Mesendoderm (in vitro differentiated cells): ENCODE results near the gene PMPCB.

Experiments
- DNase-seq: peaks from one replicate; pipeline ENCODE4 v3.0.0; 2013
- H2AK5ac ChIP-seq: 2 replicates; pipeline ENCODE4 v1.6.1; 2013; ENCODE audit warnings: low read length, inconsistent platforms
- H2BK120ac ChIP-seq: 2 replicates; pipeline ENCODE4 v1.6.1; 2013; ENCODE audit warnings: low read depth, mild to moderate bottlenecking, low read length, moderate library complexity, mixed read lengths
- H2BK15ac ChIP-seq: replicated peaks from 2 replicates; pipeline ENCODE4 v1.6.1; 2013; ENCODE audit warnings: low read depth, mild to moderate bottlenecking, moderate library complexity
- H2BK5ac ChIP-seq: 2 replicates; pipeline ENCODE4 v1.6.1; 2013; ENCODE audit warnings: low read length, inconsistent platforms
- H3K18ac ChIP-seq: 2 replicates; pipeline ENCODE4 v1.6.1; 2013; ENCODE audit warnings: mild to moderate bottlenecking, low read length, mixed read lengths
- H3K23ac ChIP-seq: one replicate; pipeline ENCODE4 v1.6.1; 2013; ENCODE audit warnings: low read length
- H3K27ac ChIP-seq: 2 replicates; pipeline ENCODE4 v1.5.1; 2013; ENCODE audit warnings: low read depth, mild to moderate bottlenecking, inconsistent platforms, low read length, moderate library complexity
- H3K27me3 ChIP-seq: 2 replicates; pipeline ENCODE4 v1.6.1; 2013; ENCODE audit warnings: low read length, control low read depth, mild to moderate bottlenecking, inconsistent platforms; ENCODE audit not compliant: insufficient read depth, poor library complexity
- H3K36me3 ChIP-seq: 2 replicates; pipeline ENCODE4 v1.6.1; 2013; ENCODE audit warnings: low read length, inconsistent platforms; ENCODE audit not compliant: control insufficient read depth, insufficient read depth
- H3K4ac ChIP-seq: one replicate; pipeline ENCODE4 v1.6.1; 2013; ENCODE audit warnings: low read depth, mild to moderate bottlenecking, low read length, moderate library complexity
- H3K4me1 ChIP-seq: 2 replicates; pipeline ENCODE4 v1.6.1; 2013; ENCODE audit warnings: low read depth, low read length, inconsistent platforms; ENCODE audit not compliant: control insufficient read depth
- H3K4me2 ChIP-seq: 2 replicates; pipeline ENCODE4 v1.6.1; 2013; ENCODE audit warnings: low read length
- H3K4me3 ChIP-seq: 2 replicates; pipeline ENCODE4 v1.5.1; 2013; ENCODE audit warnings: mild to moderate bottlenecking, low read length
- H3K56ac ChIP-seq: one replicate; pipeline ENCODE4 v1.6.1; 2013; ENCODE audit warnings: low read length
- H3K79me1 ChIP-seq: 2 replicates; pipeline ENCODE4 v1.6.1; 2013; ENCODE audit warnings: low read length, inconsistent platforms
- H3K79me2 ChIP-seq: 2 replicates; pipeline ENCODE4 v1.6.1; 2013; ENCODE audit warnings: mild to moderate bottlenecking, low read length; ENCODE audit not compliant: control insufficient read depth, insufficient read depth
- H3K9ac ChIP-seq: 2 replicates; pipeline ENCODE4 v1.6.1; 2013; ENCODE audit warnings: low read length, inconsistent platforms
- H4K5ac ChIP-seq: one replicate; pipeline ENCODE4 v1.6.1; 2013; ENCODE audit warnings: low read length
- H4K8ac ChIP-seq: one replicate; pipeline ENCODE4 v1.6.1; 2013; ENCODE audit warnings: low read depth, mild to moderate bottlenecking, control low read depth, low read length, moderate library complexity
- WGBS: extraction: QIAGEN DNeasy Blood & Tissue Kit; methylation state at CpG from one replicate; pipeline ENCODE4 v1.1.7; 2013; ENCODE audit warnings: low lambda C conversion rate, missing lambda C conversion rate; ENCODE audit not compliant: insufficient coverage; ENCODE audit errors: extremely low coverage; 5-methylcytosine and 5-hydroxymethylcytosine counted together

Gene PMPCB

GRCh38 chr7:103314852-103315251 is 17.6 kb downstream of the PMPCB start:
- Histone ChIP-seq H3K23ac (no peak overlapping the region), H2BK15ac (no peak overlapping the region), H3K4me2 (no peak overlapping the region), H4K5ac (no peak overlapping the region), H3K36me3 (peaks cover 3% of the 10 kb centered on the region), H3K9ac (no peak overlapping the region), H3K56ac (no peak overlapping the region), H3K79me1 (no peaks in the 10 kb centered on the region), H3K4me1 (no peaks in the 10 kb centered on the region), H3K4me3 (no peak overlapping the region), H3K27me3 (no peaks in the 10 kb centered on the region), H3K18ac (no peak overlapping the region), H2BK120ac (no peak overlapping the region), H4K8ac (no peak overlapping the region), H3K27ac (no peak overlapping the region), H2AK5ac (no peak overlapping the region), H2BK5ac (no peak overlapping the region), H3K4ac (no peak overlapping the region), H3K79me2 (no peaks in the 10 kb centered on the region)
- WGBS: no CpG with 5 or more reads among the region's 2 CpGs
- DNase-seq: no peak

GRCh38 chr7:103316380-103316941 is 19.2 kb downstream of the PMPCB start:
- Histone ChIP-seq H3K79me1 (no peaks in the 10 kb centered on the region), H3K36me3 (peaks cover 3% of the 10 kb centered on the region), H3K56ac (no peak overlapping the region), H3K4me2 (no peak overlapping the region), H2BK120ac (no peak overlapping the region), H2BK5ac (no peak overlapping the region), H3K4ac (no peak overlapping the region), H3K4me3 (no peak overlapping the region), H3K18ac (no peak overlapping the region), H3K4me1 (no peaks in the 10 kb centered on the region), H2AK5ac (no peak overlapping the region), H4K8ac (no peak overlapping the region), H2BK15ac (no peak overlapping the region), H3K9ac (no peak overlapping the region), H4K5ac (no peak overlapping the region), H3K79me2 (no peaks in the 10 kb centered on the region), H3K23ac (no peak overlapping the region), H3K27me3 (no peaks in the 10 kb centered on the region), H3K27ac (no peak overlapping the region)
- DNase-seq: no peak
- WGBS: no CpG with 5 or more reads among the region's 2 CpGs

GRCh38 chr7:103317009-103317408 is 19.8 kb downstream of the PMPCB start:
- H2BK5ac ChIP-seq: no peak overlapping the region
- H3K4me2 ChIP-seq: no peak overlapping the region
- no peaks in the 10 kb centered on the region for H3K27me3 ChIP-seq
- H3K36me3 ChIP-seq: peaks cover 3% of the 10 kb centered on the region
- H3K27ac ChIP-seq: no peak overlapping the region
- no peak overlapping the region for H4K8ac ChIP-seq
- H3K4ac ChIP-seq: no peak overlapping the region
- no peak for DNase-seq
- no peak overlapping the region for H3K18ac ChIP-seq
- no peaks in the 10 kb centered on the region for H3K4me1 ChIP-seq
- H2BK120ac ChIP-seq: no peak overlapping the region
- H2AK5ac ChIP-seq: no peak overlapping the region
- no peak overlapping the region for H3K56ac ChIP-seq
- no peak overlapping the region for H4K5ac ChIP-seq
- H3K79me2 ChIP-seq: no peaks in the 10 kb centered on the region
- no peak overlapping the region for H3K23ac ChIP-seq
- no peak overlapping the region for H3K9ac ChIP-seq
- no peaks in the 10 kb centered on the region for H3K79me1 ChIP-seq
- H3K4me3 ChIP-seq: no peak overlapping the region
- H2BK15ac ChIP-seq: no peak overlapping the region

GRCh38 chr7:103325744-103326143 is 28.5 kb downstream of the PMPCB start:
- no peaks in the 10 kb centered on the region for H3K4me1 ChIP-seq
- H3K9ac ChIP-seq: no peak overlapping the region
- no peaks in the 10 kb centered on the region for H3K79me2 ChIP-seq
- H2BK5ac ChIP-seq: no peak overlapping the region
- WGBS: no CpG with 5 or more reads among the region's 8 CpGs
- no peak overlapping the region for H3K23ac ChIP-seq
- no peak overlapping the region for H2BK15ac ChIP-seq
- H4K5ac ChIP-seq: no peak overlapping the region
- no peak overlapping the region for H3K4me3 ChIP-seq
- no peak overlapping the region for H4K8ac ChIP-seq
- H3K27me3 ChIP-seq: no peaks in the 10 kb centered on the region
- peaks cover 3% of the 10 kb centered on the region for H3K79me1 ChIP-seq
- no peak overlapping the region for H3K27ac ChIP-seq
- H3K18ac ChIP-seq: no peak overlapping the region
- H3K36me3 ChIP-seq: peaks cover 4% of the 10 kb centered on the region
- H3K4ac ChIP-seq: no peak overlapping the region
- H3K4me2 ChIP-seq: no peak overlapping the region
- no peak overlapping the region for H2BK120ac ChIP-seq
- H2AK5ac ChIP-seq: no peak overlapping the region
- no peak for DNase-seq
- no peak overlapping the region for H3K56ac ChIP-seq

- H3K4me3 ChIP-seq: no peak overlapping the region
- no CpG with 5 or more reads among the region's 2 CpGs for WGBS
- H2AK5ac ChIP-seq: no peak overlapping the region
- no peak overlapping the region for H3K27ac ChIP-seq
- H3K79me1 ChIP-seq: peaks cover 6% of the 10 kb centered on the region
- no peaks in the 10 kb centered on the region for H3K4me1 ChIP-seq
- H2BK120ac ChIP-seq: no peak overlapping the region
- no peak overlapping the region for H3K56ac ChIP-seq
- no peak overlapping the region for H2BK15ac ChIP-seq
- peaks cover 5% of the 10 kb centered on the region for H3K36me3 ChIP-seq
- no peak overlapping the region for H2BK5ac ChIP-seq
- no peak overlapping the region for H3K4me2 ChIP-seq
- H3K79me2 ChIP-seq: peaks cover 17% of the 10 kb centered on the region
- no peak overlapping the region for H4K5ac ChIP-seq
- DNase-seq: no peak
- H4K8ac ChIP-seq: no peak overlapping the region
- H3K9ac ChIP-seq: no peak overlapping the region
- H3K18ac ChIP-seq: no peak overlapping the region
- no peaks in the 10 kb centered on the region for H3K27me3 ChIP-seq
- no peak overlapping the region for H3K23ac ChIP-seq
- H3K4ac ChIP-seq: no peak overlapping the region
Measured at GRCh38 chr7:103336761-103337160, 39.5 kb downstream of the PMPCB start.

- Histone ChIP-seq H3K9ac (no peak overlapping the region), H3K79me1 (peaks cover 6% of the 10 kb centered on the region), H3K18ac (no peak overlapping the region), H2BK120ac (no peak overlapping the region), H3K4ac (no peak overlapping the region), H2BK15ac (no peak overlapping the region), H2AK5ac (no peak overlapping the region), H3K36me3 (peaks cover 5% of the 10 kb centered on the region), H3K56ac (no peak overlapping the region), H3K79me2 (peaks cover 27% of the 10 kb centered on the region), H3K27ac (no peak overlapping the region), H2BK5ac (no peak overlapping the region), H3K4me3 (no peak overlapping the region), H3K23ac (no peak overlapping the region), H3K4me1 (no peaks in the 10 kb centered on the region), H4K8ac (no peak overlapping the region), H3K27me3 (no peaks in the 10 kb centered on the region), H3K4me2 (no peak overlapping the region), H4K5ac (no peak overlapping the region)
- WGBS: no CpG with 5 or more reads among the region's 2 CpGs
- no peak for DNase-seq
Measured at GRCh38 chr7:103338864-103339263, 41.6 kb downstream of the PMPCB start.
